Mesangial cell (primary cell): ENCODE data around the gene CAMTA2. TPM values are rescaled to one million over a fixed set of nuclear protein-coding genes. Genes with fewer than 3 reads are reported as not detected.

Experiments
- total RNA-seq: library from RNA; depleted of rRNA; stranded (reverse); fragments of >200 nt; gene quantifications from 2 replicates; pipeline ENCODE4 v1.2.3, GENCODE V29; 2015

Gene CAMTA2
- 21.5 and 30.9 TPM in 2 replicates for total RNA-seq

GRCh38 chr17:4986951-4987766, at the start of gene CAMTA2:
Gene CAMTA2 (minus strand): TSS chr17:4987675. CDS start chr17:4986222, 1,453 bp downstream.

GRCh38 chr17:5035315-5035714, 47.8 kb upstream of the CAMTA2 start, which contains the start of gene SLC52A1:
Gene SLC52A1 (minus strand): TSS chr17:5035426. CDS start chr17:5034606, 820 bp downstream.

GRCh38 chr17:4997302-4998026, 10.0 kb upstream of the CAMTA2 start, which contains the start of the genes INCA1 and KIF1C:
Gene INCA1 (minus strand): TSS chr17:4997522. CDS start chr17:4994437, 3,085 bp downstream.
Gene KIF1C (plus strand): TSS chr17:4997950. CDS start chr17:5000247, 2,297 bp downstream.

GRCh38 chr17:4967539-4968485, 19.7 kb downstream of the CAMTA2 start, which contains the start of gene SPAG7:
Gene SPAG7 (minus strand): TSS chr17:4967817. CDS start chr17:4967804, 13 bp downstream.

GRCh38 chr17:4950746-4951204, 36.7 kb downstream of the CAMTA2 start, which contains the start of gene ENO3:
Gene ENO3 (plus strand): TSS chr17:4951119. CDS start chr17:4951830, 711 bp downstream.

GRCh38 chr17:4948166-4948930, 39.1 kb downstream of the CAMTA2 start, which contains the start of gene PFN1:
Gene PFN1 (minus strand): TSS chr17:4948530. CDS start chr17:4948394, 136 bp downstream.

GRCh38 chr17:4939796-4940554, 47.5 kb downstream of the CAMTA2 start, which contains the start of the genes RNF167 and SLC25A11:
Gene RNF167 (plus strand): TSS chr17:4940268. CDS start chr17:4940910, 642 bp downstream.
Gene SLC25A11 (minus strand): TSS chr17:4940046. CDS start chr17:4939910, 136 bp downstream.

GRCh38 chr17:4931963-4932362, 55.5 kb downstream of the CAMTA2 start, which contains the start of gene GP1BA:
Gene GP1BA (plus strand): TSS chr17:4932277. CDS start chr17:4932605, 328 bp downstream.

Other genes with a start within 250 kb of the CAMTA2 start
- 0.13 and 0.16 TPM in 2 replicates for gene ZMYND15, start 247.8 kb downstream of the CAMTA2 start, total RNA-seq
- gene CXCL16, start 247.7 kb downstream of the CAMTA2 start, total RNA-seq: 2.1 and 10.4 TPM in 2 replicates
- not detected in 2 replicates for gene TM4SF5, start 215.8 kb downstream of the CAMTA2 start, total RNA-seq
- gene VMO1, start 201.3 kb downstream of the CAMTA2 start, total RNA-seq: 1.1 TPM in 1 of 2 replicates, not detected in the other
- 0.49 TPM in 1 of 2 replicates, not detected in the other for gene GLTPD2, start 198.7 kb downstream of the CAMTA2 start, total RNA-seq
- 181 and 242 TPM in 2 replicates for gene PSMB6, start 191.5 kb downstream of the CAMTA2 start, total RNA-seq
- gene PLD2, start 180.5 kb downstream of the CAMTA2 start, total RNA-seq: 13.5 and 30.9 TPM in 2 replicates
- gene MINK1, start 154.3 kb downstream of the CAMTA2 start, total RNA-seq: 18.9 and 22.6 TPM in 2 replicates
- 1.8 and 8.4 TPM in 2 replicates for gene C17orf107, start 88.1 kb downstream of the CAMTA2 start, total RNA-seq
- 0.16 and 1.4 TPM in 2 replicates for gene CHRNE, start 84.6 kb downstream of the CAMTA2 start, total RNA-seq
- not detected in 2 replicates for gene GP1BA, start 55.4 kb downstream of the CAMTA2 start, total RNA-seq
- 66.6 and 80.7 TPM in 2 replicates for gene SLC25A11, start 47.6 kb downstream of the CAMTA2 start, total RNA-seq
- gene RNF167, start 47.4 kb downstream of the CAMTA2 start, total RNA-seq: 53.3 and 56.0 TPM in 2 replicates
- gene PFN1, start 39.1 kb downstream of the CAMTA2 start, total RNA-seq: 1,852 and 3,641 TPM in 2 replicates
- 2.0 and 5.2 TPM in 2 replicates for gene ENO3, start 36.6 kb downstream of the CAMTA2 start, total RNA-seq
- gene SPAG7, start 19.9 kb downstream of the CAMTA2 start, total RNA-seq: 41.7 and 55.0 TPM in 2 replicates
- 0.33 and 2.0 TPM in 2 replicates for gene INCA1, start 9.8 kb upstream of the CAMTA2 start, total RNA-seq
- 68.6 and 71.5 TPM in 2 replicates for gene KIF1C, start 10.3 kb upstream of the CAMTA2 start, total RNA-seq
- gene SLC52A1, start 47.8 kb upstream of the CAMTA2 start, total RNA-seq: under 0.01 TPM in 1 of 2 replicates, not detected in the other
- 0.81 and 2.2 TPM in 2 replicates for gene ZFP3, start 90.8 kb upstream of the CAMTA2 start, total RNA-seq
- 3.6 and 5.6 TPM in 2 replicates for gene ZNF232, start 124.2 kb upstream of the CAMTA2 start, total RNA-seq
- gene USP6, start 128.4 kb upstream of the CAMTA2 start, total RNA-seq: not detected in 2 replicates
- 4.1 and 5.2 TPM in 2 replicates for gene ZNF594, start 204.2 kb upstream of the CAMTA2 start, total RNA-seq
- gene SCIMP, start 247.2 kb upstream of the CAMTA2 start, total RNA-seq: not detected in 2 replicates